Measurements from ENCODE around the gene NFIC.

NFIC gene

DNA sequence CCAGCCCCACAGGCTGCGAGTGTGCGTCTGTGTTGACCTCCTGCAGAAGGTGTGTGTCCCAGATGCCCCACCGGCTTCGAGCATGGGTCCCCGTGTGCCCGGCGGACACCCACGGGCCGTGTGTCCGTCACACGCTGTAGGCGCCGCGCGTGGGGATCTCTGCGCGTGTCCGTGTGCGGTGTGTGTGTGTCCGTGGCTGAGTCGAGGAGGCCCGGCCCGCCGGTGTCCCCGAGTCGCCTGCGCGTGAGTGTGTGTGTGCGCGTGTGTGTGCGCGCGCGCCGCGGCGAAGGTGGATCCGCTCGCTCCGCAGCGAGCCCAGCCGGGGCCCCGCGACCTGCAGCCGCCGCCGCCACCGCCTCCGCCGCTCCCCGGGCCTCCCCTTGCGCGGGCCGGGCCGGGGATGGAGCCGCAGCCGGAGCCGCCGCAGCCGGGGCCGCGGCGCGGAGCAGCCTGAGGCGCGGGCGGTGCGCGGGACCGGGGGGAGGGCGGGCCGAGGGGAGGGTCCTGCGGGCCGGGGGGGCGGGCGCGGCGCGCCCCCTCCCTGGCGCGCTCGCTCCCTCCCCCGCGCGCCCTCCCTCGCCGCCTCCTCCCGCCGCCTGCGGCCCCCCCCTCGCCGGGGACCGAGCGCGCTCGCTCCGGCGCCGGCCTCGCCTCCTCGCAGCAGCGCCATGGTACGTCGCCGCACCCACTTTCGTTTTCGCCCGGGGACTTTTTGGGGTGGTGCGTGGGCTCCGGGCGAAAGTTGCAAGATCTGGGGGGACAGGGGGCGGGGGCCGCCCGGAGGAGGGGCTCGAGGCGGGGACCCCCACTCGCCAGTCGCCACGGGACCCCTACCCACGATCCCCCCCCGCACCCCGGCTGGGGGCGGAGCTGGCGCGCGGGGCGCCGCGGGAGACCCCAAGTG, 7.1 kb upstream of the NFIC start:
- no peak for DNase-seq (ENCODE audit: low spot score)

- no peak for DNase-seq (ENCODE audit: low spot score)
Observed at GRCh38 chr19:3359919-3360420, 6.4 kb upstream of the NFIC start.

- peak; percentile 59 for DNase-seq (ENCODE audit: low spot score)
Observed at GRCh38 chr19:3360421-3361383, 5.7 kb upstream of the NFIC start.

DNA sequence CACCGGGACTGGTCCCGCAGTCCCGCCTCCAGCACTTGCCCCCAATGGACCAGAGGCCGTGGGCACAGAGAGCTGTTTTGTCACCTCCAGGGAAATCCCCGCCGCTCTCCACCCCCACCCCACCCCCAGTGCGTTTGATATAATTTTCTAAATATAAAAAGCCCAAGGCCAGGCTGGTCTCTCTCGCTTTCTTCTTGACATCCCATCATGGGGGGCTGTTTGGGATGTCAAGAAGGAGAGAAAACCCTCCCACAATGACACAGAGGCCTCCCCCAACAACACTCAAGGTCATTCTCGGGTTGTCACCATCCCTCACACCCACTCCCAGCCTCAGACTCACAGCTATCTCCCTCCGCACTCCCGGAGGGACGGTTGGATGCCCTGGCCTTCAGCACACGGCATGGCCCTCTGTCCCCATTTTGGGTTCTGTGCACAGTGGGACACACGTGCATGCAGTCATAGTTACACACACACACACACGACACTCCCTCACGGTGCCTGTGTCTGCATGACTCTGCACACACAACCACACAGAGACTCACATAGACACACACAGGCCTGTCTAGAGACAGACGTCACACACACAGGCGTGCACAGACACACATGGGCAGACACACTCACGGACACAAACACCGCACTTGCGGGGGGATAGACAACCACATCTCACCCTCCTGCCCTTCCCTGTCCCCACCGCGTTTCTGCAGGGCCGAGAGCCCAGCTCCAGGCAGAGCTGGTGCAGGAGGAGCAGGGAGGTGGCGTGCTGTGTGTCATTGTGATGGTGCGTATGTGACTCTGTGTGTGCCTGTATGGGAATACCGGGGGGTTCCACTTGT, 4.8 kb upstream of the NFIC start:
- no peak for DNase-seq (ENCODE audit: low spot score)

DNA sequence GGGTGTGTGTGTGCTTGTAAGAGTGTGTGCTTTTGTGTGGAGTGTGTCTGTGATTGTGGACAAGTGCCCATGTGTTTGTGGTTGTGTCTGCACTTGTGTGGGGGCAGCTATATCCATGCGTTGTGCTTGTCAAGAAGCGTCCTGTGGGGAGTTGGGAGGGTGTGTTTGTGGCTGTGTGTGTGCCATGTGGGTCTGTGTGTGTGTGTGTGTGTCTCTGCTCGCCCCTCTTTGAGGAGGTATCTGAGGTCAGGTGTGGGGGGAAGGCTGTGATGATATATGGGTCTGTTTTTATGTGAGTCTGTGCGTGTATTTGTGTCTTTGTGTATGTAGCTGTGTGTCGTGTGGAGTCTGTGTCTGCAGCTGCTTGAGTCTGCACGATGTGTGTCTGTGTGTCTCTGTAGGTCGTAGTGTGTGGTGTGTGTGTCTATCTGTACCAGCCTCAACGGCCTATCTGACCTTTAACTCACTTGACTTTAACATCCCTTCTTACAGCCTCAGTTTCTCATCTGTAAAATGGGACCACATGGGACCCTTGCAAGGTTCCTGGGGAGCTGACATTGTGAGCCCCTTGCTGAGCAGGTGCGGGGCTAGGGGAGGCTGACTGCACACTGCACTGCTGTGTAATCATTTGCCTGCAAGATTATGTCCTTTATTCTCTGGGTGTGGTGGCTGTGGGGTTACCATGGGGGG, 4.0 kb upstream of the NFIC start:
- no peak for DNase-seq (ENCODE audit: low spot score)

- no peak for DNase-seq (ENCODE audit: low spot score)
Observed at GRCh38 chr19:3363841-3364500, 2.4 kb upstream of the NFIC start.

DNA sequence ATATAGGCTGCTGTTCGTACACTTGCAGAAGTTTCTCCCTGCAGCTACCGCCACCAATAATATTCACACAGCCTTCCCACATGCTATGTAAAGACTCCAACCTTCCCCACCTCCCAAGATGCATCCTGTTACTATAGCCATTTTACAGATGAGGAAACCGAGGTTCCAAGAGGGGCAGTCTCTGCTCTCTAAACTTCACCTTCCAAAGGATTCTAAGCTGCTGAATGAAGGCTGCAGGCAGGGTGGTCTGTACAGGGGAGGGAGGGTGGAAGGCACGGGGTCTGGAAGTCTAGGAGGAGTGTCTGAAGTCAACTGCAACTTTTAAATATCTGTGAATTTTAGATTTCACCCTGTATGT, 1.9 kb upstream of the NFIC start:
- DNase-seq (ENCODE audit: low spot score): no peak

GRCh38 chr19:3365093-3365835, 1.1 kb upstream of the NFIC start:
- no peak for DNase-seq (ENCODE audit: low spot score)

DNA sequence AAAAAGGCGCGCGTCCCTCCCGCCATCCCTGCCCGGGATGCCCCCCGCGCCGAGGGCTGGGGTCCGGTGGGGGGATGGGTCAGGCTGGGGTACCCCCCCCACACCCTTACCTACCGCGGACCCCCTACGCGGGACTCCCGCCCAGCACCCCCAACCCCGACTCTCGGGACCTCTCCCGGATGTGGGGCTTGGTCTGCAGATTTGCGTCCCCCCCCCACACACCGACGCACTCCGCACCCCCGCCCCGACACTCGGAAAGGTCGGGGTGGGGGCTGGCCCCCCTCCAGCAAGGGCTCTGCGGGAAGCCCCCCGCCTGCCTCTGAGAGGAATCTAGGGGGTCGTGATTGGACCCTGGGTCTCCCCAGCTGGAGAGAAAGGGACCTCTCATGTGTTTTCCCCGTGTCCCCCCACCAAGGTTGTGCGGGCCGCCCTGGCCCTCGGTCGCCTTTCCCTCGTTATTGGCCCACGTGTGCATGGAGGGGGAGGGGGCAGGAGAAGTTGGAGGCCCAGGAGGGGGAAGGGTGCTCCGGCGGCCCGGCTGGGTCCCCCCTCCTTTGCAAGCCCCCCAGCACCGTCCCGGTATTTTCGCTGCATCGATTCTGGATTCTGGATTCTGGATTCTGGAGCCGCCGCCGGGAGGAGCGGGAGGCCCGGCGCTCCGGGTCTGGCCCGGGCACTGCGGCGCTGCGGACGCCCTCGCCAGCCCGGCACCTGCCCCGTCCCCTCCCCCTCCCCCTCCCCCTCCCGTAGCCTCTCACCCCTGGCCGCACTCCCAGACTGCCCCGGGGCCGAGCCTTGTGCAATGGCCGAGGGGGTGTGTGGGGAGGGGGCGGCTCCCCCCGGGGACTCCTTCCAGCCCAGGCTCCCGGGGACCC, 607 bp downstream of the NFIC start:
- DNase-seq (ENCODE audit: low spot score): no peak

DNA sequence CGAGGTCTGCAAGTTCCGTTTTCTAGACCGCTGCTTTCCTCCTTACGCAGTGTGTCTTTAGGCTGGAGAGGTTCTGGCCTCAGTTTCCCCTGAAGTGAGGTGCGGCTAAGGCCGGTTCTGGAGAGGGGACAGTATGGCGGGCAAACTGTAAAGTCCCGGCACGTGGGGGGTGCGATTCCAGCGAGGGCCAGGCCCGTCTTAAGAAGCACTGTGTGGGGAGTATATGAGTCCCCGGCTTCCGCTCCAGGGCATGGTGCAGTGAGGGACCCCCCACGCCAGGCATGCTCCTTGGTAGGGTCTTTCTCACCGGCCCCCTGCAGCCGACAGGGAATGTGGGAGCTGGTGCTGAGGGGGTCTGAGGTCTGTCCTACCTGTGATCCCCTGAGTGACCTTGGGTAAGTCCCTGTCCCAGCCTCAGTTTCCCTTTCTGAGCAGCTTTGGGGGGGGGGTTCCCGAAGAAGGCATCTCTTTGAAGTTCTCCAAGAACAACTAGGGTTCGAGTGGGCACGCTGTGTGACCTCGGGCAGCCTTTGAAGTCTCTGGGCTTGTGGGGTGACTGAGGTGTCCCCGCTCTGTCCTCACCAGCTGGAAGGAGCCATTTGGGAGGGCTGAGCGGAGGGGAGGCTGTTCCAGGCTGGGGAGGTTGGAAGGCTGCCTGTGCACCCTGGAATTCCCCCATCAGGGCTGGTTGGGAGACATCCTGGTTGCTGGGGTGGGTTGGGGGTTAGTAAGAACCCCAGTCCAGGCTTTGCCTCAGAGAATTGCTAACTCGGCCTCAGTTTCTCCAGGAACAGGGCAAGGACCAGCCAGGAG, 1.5 kb downstream of the NFIC start:
- no peak for DNase-seq (ENCODE audit: low spot score)

DNA sequence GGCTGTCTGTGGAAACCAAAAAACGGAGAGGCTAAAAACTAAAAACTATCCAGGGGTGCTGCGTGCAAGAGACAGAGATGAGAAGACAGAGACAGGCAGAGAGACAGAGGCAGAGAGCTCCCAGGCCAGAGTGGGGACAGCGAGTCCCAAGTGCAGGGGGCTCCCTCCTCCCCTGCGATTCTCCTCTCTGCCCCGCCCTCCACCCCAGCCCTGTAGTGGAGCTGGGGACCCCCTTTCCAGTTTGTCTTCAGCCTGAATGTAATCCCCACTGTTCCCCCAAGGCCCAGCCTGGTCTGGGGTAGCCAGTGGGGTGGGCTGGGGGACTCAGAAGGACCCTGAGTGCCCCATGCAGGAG, 2.0 kb downstream of the NFIC start:
- no peak for DNase-seq (ENCODE audit: low spot score)

GRCh38 chr19:3368848-3369336, 2.5 kb downstream of the NFIC start:
- no peak for DNase-seq (ENCODE audit: low spot score)

DNA sequence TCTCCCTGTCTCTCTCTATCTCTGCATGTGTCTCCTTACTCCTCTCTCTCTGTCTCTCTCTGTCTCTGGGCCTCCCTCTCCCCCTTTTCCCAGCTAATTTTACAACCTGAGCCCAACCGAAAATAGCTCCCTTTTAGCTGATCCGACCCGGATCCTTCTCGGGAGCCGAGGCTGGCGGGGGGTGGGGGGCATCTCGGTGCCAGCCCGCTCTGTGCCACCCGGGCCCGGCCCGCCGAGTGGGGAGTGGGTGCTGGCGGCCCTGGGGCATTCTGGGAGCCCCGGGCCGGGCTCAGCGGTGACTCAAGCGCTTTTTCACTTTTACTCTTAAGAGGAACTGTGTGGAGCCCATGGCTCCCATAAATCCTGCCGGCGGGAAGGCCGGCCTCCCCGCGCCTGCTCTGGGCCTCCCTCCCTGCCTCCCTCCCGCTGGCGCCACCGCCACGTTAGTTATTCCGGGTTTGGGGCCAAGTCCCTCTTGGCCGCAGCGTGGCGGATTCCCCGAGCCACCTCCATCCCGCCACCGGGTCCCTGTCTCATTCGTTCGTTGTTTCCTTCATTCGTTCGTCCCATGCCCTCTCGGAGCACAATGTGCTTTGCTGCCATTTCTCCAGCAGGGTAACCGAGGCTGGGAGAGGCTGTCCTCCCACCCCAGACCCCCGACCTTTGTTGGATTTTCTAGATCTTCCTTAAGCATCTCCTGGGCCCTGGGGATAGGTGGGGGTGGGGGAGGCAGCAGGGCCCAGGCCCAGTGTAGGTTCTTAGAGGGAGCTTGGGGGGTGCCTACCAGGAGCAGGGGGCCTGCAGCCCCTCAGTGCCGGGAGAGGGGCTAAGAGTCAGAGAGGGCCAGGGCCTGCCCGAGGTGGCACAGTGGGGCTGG, 3.2 kb downstream of the NFIC start:
- no peak for DNase-seq (ENCODE audit: low spot score)

- no peak for DNase-seq (ENCODE audit: low spot score)
Observed at GRCh38 chr19:3370214-3370720, 3.9 kb downstream of the NFIC start.

DNA sequence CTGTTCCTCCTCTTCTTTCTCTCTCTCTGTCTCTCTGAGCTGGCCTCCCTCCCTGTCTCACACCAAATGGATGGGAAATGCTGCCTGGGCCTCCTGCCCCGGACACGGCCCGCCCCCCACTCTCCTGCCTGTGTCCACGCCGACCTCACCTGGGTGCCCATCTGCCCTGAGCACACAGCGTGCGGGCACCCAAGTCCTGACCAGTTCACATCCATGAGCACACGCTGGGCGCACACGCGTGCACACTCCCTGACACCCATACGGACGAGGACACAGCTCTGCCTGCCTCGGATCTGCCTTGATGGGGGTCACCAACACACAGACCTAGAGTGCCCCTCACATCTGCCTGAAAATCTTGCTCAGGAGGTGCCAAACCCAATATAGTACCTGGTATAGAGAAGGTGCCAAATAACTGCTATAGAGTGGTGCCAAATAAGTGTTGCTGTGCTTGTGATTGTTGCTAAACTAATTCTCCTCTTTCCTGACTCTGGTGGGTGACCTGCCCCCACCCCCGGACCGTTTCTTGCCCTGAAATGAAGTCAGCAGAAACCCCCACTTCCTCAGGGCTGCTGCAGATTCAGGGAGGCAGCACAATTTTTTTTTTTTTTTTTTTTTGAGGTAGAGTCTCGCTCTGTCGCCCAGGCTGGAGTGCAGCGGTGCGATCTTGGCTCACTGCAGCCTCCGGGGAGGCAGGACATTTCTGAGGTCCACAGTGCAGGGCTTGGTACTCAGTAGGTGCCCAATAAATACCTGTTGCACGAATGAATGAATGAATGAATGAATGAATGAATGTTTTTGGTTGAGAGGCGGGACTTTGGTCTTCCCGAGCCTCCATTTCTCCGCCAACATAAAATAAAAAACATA, 4.6 kb downstream of the NFIC start:
- DNase-seq (ENCODE audit: low spot score): no peak

GRCh38 chr19:3372413-3372812, 6.0 kb downstream of the NFIC start:
- no peak for DNase-seq (ENCODE audit: low spot score)
